A549 (cell line): ENCODE results near the gene EGFLAM. TPM values are rescaled to one million over a fixed set of nuclear protein-coding genes. Genes with fewer than 3 reads are reported as not detected.

ENCODE experiments used
- ATAC-seq, 2 experiments: fragments of 200-7000 bp in 1 of 2; fragments of >200 bp in 1 of 2; cut with Nextera tagmentation in 1 of 2; cut with Tn5 transposase in 1 of 2; 3 replicates each; pipeline versions ENCODE4 v1.8.0 to v1.9.1; 2018 to 2020; ENCODE audit warnings: mild to moderate bottlenecking in 1 of 2, moderate library complexity in 1 of 2
- CTCF ChIA-PET: fragments of 300-600 bp; sonication (Branson Sonifier 250); formaldehyde crosslinking; extraction: SDS; loops from one replicate; lab custom pipeline; 2021; ENCODE audit warnings: antibody characterized with exemption, inconsistent platforms; lab: Yijun Ruan, JAX
- POLR2A ChIA-PET: fragments of 350-600 bp; formaldehyde crosslinking; extraction: SDS; loops from one replicate; lab custom pipeline; 2021; ENCODE audit warnings: antibody characterized with exemption, inconsistent platforms; lab: Yijun Ruan, JAX
- DNase-seq, 2 experiments: peaks; one replicate each; pipeline versions ENCODE4 v3.0.0 to v3.0.0-alpha.2; 2011 to 2016; ENCODE audit warnings: low read depth in 1 of 2, low spot score in 1 of 2
- FAIRE-seq: peaks from 2 replicates; lab custom pipeline; 2011; peaks lifted over from hg19 to GRCh38; lab: Jason Lieb, UNC
- H3K27ac ChIP-seq, 2 experiments: fragments of >200 bp; sonication (Bioruptor Twin); formaldehyde crosslinking; 3 replicates each; pipeline ENCODE4 v1.5.1; 2016 to 2017
- H3K4me1 ChIP-seq: fragments of >200 bp; sonication (Bioruptor Twin); formaldehyde crosslinking; 3 replicates; pipeline ENCODE4 v1.6.1; 2016
- H3K4me2 ChIP-seq: fragments of >200 bp; sonication (Bioruptor Twin); formaldehyde crosslinking; 3 replicates; pipeline ENCODE4 v1.6.1; 2016
- H3K4me3 ChIP-seq: fragments of >200 bp; sonication (Bioruptor Twin); formaldehyde crosslinking; 3 replicates; pipeline ENCODE4 v1.5.1; 2016
- H3K9me3 ChIP-seq: fragments of >200 bp; sonication (Bioruptor Twin); formaldehyde crosslinking; 3 replicates; pipeline ENCODE4 v1.6.1; 2016
- CBX2 ChIP-seq: fragments of 200-600 bp; sonication (generic); IDR thresholded peaks from 2 replicates; pipeline ENCODE4 v1.6.1; 2016; ENCODE audit warnings: low read depth, mild to moderate bottlenecking, borderline replicate concordance
- CHD4 ChIP-seq: fragments of 200-600 bp; sonication (generic); IDR thresholded peaks from 2 replicates; pipeline ENCODE4 v1.6.1; 2016; ENCODE audit warnings: antibody characterized with exemption, mild to moderate bottlenecking, borderline replicate concordance
- EP300 ChIP-seq, 2 experiments: fragments of >200 bp; sonication (Bioruptor Twin); formaldehyde crosslinking; IDR thresholded peaks; 2 replicates in 1 of 2; 3 replicates in 1 of 2; pipeline ENCODE4 v1.6.1; 2016 to 2017
- FOSL2 ChIP-seq, 2 experiments: fragments of 450-650 bp in 1 of 2; fragments of >200 bp in 1 of 2; sonication (Bioruptor Twin) in 1 of 2; formaldehyde crosslinking; IDR thresholded peaks; 2 replicates each; pipeline versions ENCODE4 v1.5.0 to v1.6.1; 2016 to 2020; ENCODE audit warnings: mild to moderate bottlenecking in 1 of 2, moderate library complexity in 1 of 2
- GATA3 ChIP-seq: IDR thresholded peaks from 2 replicates; pipeline ENCODE4 v1.6.1; 2012; ENCODE audit warnings: borderline replicate concordance
- HES2 ChIP-seq: fragments of >200 bp; sonication (Bioruptor Twin); formaldehyde crosslinking; IDR thresholded peaks from 2 replicates; pipeline ENCODE4 v1.6.1; 2016
- HOXB5 ChIP-seq: fragments of 250-450 bp; sonication (Bioruptor Pico); IDR thresholded peaks from 2 replicates; pipeline ENCODE4 v1.5.0; 2020; ENCODE audit warnings: mild to moderate bottlenecking, moderate library complexity
- JUNB ChIP-seq: fragments of >200 bp; sonication (Bioruptor Twin); formaldehyde crosslinking; IDR thresholded peaks from 2 replicates; pipeline ENCODE4 v1.6.1; 2016
- KDM1A ChIP-seq: fragments of 200-600 bp; sonication (generic); IDR thresholded peaks from 2 replicates; pipeline ENCODE4 v1.6.1; 2016; ENCODE audit warnings: low read depth, mild to moderate bottlenecking
- KDM5A ChIP-seq: fragments of 200-600 bp; sonication (generic); IDR thresholded peaks from 2 replicates; pipeline ENCODE4 v1.6.1; 2016; ENCODE audit warnings: antibody characterized with exemption, mild to moderate bottlenecking
- MAFK ChIP-seq: fragments of 450-650 bp; IDR thresholded peaks from 2 replicates; pipeline ENCODE4 v1.6.1; 2014; ENCODE audit not compliant: partially characterized antibody
- MYC ChIP-seq: IDR thresholded peaks from 2 replicates; pipeline ENCODE4 v1.6.1; 2012; ENCODE audit warnings: mild to moderate bottlenecking, inconsistent platforms, low read length, improper control_type of control experiment, borderline replicate concordance
- RAD21 ChIP-seq, 2 experiments: fragments of >200 bp in 1 of 2; sonication (Bioruptor Twin) in 1 of 2; formaldehyde crosslinking in 1 of 2; IDR thresholded peaks in 1 of 2; conservative IDR thresholded peaks in 1 of 2; 2 replicates in 1 of 2; 3 replicates in 1 of 2; pipeline ENCODE4 v1.6.1; 2012 to 2018; ENCODE audit warnings: inconsistent platforms in 1 of 2
- RNF2 ChIP-seq: fragments of 200-600 bp; sonication (generic); IDR thresholded peaks from 2 replicates; pipeline ENCODE4 v1.6.1; 2016; ENCODE audit warnings: low read depth, mild to moderate bottlenecking, antibody characterized with exemption, moderate library complexity, borderline replicate concordance
- ZSCAN20 ChIP-seq: fragments of 250-450 bp; sonication (Bioruptor Pico); IDR thresholded peaks from 2 replicates; pipeline ENCODE4 v1.8.0; 2022; ENCODE audit warnings: mild to moderate bottlenecking, moderate library complexity
- WGBS: methylation state at CpG from one replicate; pipeline ENCODE4 v1.1.6; 2017; ENCODE audit errors: missing lambda C conversion rate; 5-methylcytosine and 5-hydroxymethylcytosine counted together
- polyA plus RNA-seq, 4 experiments: library from polyadenylated mRNA; depleted of rRNA in 3 of 4; stranded (reverse); fragments of >200 nt; fragmentation: RNase III in 1 of 4; extraction: RNeasy Plus Mini Kit Qiagen cat#74134 plus additional on column Dnase treatment in 1 of 4; gene quantifications; 2 replicates in 3 of 4; 3 replicates in 1 of 4; pipeline ENCODE4 v1.2.3, GENCODE V29; 2011 to 2017
- TF ChIP-seq, protein P1 (sequence below): fragments of 250-450 bp; sonication (Bioruptor Pico); IDR thresholded peaks from 2 replicates; pipeline ENCODE4 v1.5.0; 2020; ENCODE audit warnings: low read depth, mild to moderate bottlenecking, moderate library complexity
- TF ChIP-seq, protein P2 (sequence below): fragments of 150-350 bp; IDR thresholded peaks from 2 replicates; pipeline ENCODE4 v1.6.1; 2014; ENCODE audit warnings: low read depth, mild to moderate bottlenecking, low read length
- TF ChIP-seq, protein P3 (sequence below): IDR thresholded peaks from 2 replicates; pipeline ENCODE4 v1.6.1; 2012
- TF ChIP-seq, protein P4 (sequence below): fragments of >200 bp; sonication (Bioruptor Twin); formaldehyde crosslinking; IDR thresholded peaks from 3 replicates; pipeline ENCODE4 v1.6.1; 2016

Gene EGFLAM
- polyA plus RNA-seq, 2 of the 4 experiments (the other 2 are of a cell fraction): 0.13 TPM; not detected in 1

DNA sequence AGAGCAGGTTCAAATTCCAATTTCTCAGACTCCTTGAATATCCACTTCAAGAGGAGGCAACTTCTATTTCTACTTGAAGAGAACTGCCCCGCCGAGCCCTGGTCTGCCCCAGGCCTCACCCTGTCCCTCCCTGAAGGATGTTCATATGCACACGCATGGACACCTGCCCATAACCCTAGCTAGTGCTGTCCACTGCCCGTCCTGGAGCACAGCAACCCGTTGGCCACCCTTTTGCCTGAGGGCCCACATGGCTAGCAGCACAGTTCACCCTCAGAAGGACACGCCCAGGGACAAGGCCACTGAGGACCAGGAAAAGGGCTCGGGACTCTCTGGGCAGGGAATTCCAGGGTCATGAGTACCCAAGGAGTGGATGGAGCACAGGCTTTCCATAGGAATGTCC lies 63.6 kb downstream of the EGFLAM start (continued):
- TF ChIP-seq MYC (no peak), KDM1A (no peak)

DNA sequence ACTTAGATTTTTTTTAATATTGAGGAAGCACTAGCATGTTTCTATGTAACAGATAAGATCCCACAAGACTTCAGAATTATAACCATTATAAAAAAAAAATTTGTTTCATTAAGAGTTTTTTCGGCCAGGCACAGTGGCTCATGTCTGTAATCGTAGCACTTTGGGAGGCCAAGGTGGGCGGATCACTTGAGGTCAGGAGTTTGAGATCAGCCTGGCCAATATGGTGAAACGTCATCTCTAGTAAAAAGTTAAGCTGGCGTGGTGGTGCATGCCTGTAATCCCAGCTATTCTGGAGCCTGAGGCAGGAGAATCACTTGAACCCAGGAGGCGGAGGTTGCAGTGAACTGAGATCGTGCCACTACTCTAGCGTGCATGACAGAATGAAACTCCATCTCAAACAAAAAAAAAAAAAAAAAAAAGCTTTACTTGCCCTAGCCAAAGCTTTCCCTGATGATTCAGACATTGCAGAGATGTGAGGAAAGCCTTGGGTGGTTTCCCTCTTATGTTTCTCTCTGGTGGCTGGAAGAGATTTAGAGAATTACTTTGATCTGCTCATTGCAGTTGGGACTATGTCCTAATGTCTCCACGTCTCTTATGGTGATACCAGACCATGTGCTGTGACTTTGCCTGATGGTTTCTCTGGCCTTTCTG lies 65.4 kb downstream of the EGFLAM start:
- Histone ChIP-seq H3K27ac (no peak overlapping the region), H3K4me2 (no peak overlapping the region), H3K4me3 (no peak overlapping the region), H3K4me1 (no peaks in the 10 kb centered on the region), H3K9me3 (no peaks in the 10 kb centered on the region)
- DNase-seq: no peak
- no peak for TF ChIP-seq CBX2
- TF ChIP-seq, protein P1, sequence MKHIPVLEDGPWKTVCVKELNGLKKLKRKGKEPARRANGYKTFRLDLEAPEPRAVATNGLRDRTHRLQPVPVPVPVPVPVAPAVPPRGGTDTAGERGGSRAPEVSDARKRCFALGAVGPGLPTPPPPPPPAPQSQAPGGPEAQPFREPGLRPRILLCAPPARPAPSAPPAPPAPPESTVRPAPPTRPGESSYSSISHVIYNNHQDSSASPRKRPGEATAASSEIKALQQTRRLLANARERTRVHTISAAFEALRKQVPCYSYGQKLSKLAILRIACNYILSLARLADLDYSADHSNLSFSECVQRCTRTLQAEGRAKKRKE (CRISPR knock-in tag): no peak
- TF ChIP-seq, protein P2, sequence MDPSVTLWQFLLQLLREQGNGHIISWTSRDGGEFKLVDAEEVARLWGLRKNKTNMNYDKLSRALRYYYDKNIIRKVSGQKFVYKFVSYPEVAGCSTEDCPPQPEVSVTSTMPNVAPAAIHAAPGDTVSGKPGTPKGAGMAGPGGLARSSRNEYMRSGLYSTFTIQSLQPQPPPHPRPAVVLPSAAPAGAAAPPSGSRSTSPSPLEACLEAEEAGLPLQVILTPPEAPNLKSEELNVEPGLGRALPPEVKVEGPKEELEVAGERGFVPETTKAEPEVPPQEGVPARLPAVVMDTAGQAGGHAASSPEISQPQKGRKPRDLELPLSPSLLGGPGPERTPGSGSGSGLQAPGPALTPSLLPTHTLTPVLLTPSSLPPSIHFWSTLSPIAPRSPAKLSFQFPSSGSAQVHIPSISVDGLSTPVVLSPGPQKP: no peak
- TF ChIP-seq, protein P3, sequence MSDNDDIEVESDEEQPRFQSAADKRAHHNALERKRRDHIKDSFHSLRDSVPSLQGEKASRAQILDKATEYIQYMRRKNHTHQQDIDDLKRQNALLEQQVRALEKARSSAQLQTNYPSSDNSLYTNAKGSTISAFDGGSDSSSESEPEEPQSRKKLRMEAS: no peak
- TF ChIP-seq, protein P4, sequence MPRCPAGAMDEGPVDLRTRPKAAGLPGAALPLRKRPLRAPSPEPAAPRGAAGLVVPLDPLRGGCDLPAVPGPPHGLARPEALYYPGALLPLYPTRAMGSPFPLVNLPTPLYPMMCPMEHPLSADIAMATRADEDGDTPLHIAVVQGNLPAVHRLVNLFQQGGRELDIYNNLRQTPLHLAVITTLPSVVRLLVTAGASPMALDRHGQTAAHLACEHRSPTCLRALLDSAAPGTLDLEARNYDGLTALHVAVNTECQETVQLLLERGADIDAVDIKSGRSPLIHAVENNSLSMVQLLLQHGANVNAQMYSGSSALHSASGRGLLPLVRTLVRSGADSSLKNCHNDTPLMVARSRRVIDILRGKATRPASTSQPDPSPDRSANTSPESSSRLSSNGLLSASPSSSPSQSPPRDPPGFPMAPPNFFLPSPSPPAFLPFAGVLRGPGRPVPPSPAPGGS: no peak
- no peak for TF ChIP-seq CHD4
- no peak for TF ChIP-seq KDM5A
- TF ChIP-seq RAD21 (conservative IDR thresholded peaks at IDR 0.05 in 1 of 2, IDR thresholded peaks at IDR 0.05 in 1 of 2): no peak
- TF ChIP-seq HES2: no peak
- TF ChIP-seq MAFK: no peak
- TF ChIP-seq HOXB5 (CRISPR knock-in tag): no peak
- POLR2A ChIA-PET: interaction anchor here (0.6 kb wide), 1 partner anchor 549 kb away, joined by 5 read pairs; no protein-coding TSS in a partner anchor
- no peak for FAIRE-seq
- WGBS: 54% methylated on average over 9 of the region's 9 CpGs
- CTCF ChIA-PET: interaction anchor here (1.7 kb wide), 1 partner anchor 59 kb away, joined by 4 read pairs; no protein-coding TSS in a partner anchor
- ATAC-seq: peak in 1 of 2 experiments; percentile 61; a peak in 1 of 6 replicates

- ChIA-PET POLR2A (interaction anchor here (0.7 kb wide), 1 partner anchor 517 kb away, joined by 3 read pairs; no protein-coding TSS in a partner anchor), CTCF (no interaction called here)
- DNase-seq: peak; percentile 11 to 46
- Histone ChIP-seq H3K4me1 (peaks cover 9% of the 10 kb centered on the region; the same call in 2 of the 3 replicates), H3K27ac (no peak overlapping the region), H3K4me3 (no peak overlapping the region), H3K4me2 (peak overlapping the region; percentile 27; the same call in 1 of the 3 replicates), H3K9me3 (no peaks in the 10 kb centered on the region)
- peak in 1 of 2 experiments; percentile 88; a peak in 3 of 6 replicates for ATAC-seq
- FAIRE-seq: no peak
- WGBS: 43% methylated on average over 5 of the region's 5 CpGs
- TF ChIP-seq EP300 (IDR thresholded peaks at IDR 0.05) (no peak), JUNB (peak; percentile 46; the same call in 1 of the 2 replicates), RNF2 (no peak), FOSL2 (IDR thresholded peaks at IDR 0.05) (no peak), FOSL2 (CRISPR knock-in tag; IDR thresholded peaks at IDR 0.05) (0 out of 2 replicates have a peak, but pooled peaks have one; percentile 35), MYC (no peak), ZSCAN20 (CRISPR knock-in tag) (no peak), GATA3 (no peak)
Observed at GRCh38 chr5:38329132-38329715, 70.9 kb downstream of the EGFLAM start.
